Posterior vena cava (tissue), 2 donors: ENCODE results near the gene GCA. TPM values are rescaled to one million over a fixed set of nuclear protein-coding genes. Genes with fewer than 3 reads are reported as not detected.

Experiments used
- DNase-seq: peaks from one replicate; pipeline ENCODE4 v3.0.0-alpha.2; 2020; ENCODE audit warnings: low spot score
- intact Hi-C, 2 donors: fragments of 100-400 bp; cut with DNase I; formaldehyde crosslinking; loops; one replicate each; pipeline versions ENCODE4 v1.14.1 to v1.14.2; 2022 to 2023
- long read RNA-seq, 2 donors: library from polyadenylated mRNA; unstranded; transcript quantifications; one replicate each; pipeline ENCODE4 v2.0.0, GENCODE V29; 2020 to 2021
- total RNA-seq, 2 donors: library from RNA; stranded (reverse); fragmentation: NEBNext Ultra II Directional; extraction: Animal tissue kit (Norgen Biotek cat#: 25700); gene quantifications; one replicate each; pipeline ENCODE4 v1.2.1, GENCODE V29; 2021
- donor health status: DM: yes; HTN: yes; CAD: no.
- donor health status: DM: yes; HTN: yes; CAD: no.

GCA gene
- 10 to 100 TPM; 21.1 to 38.9 TPM for total RNA-seq
- long read RNA-seq, donor 1, transcript GCA-204 (8 exons, 1,992 nt), result major isoform, 8 of 10 reads
- long read RNA-seq, donor 1, partial matches to known transcripts, result 0 of 10 reads
- long read RNA-seq, donor 1, other reads (novel, unspliced or antisense), result 1 of 10 reads
- long read RNA-seq, donor 2, transcript GCA-204 (8 exons, 1,992 nt), result major isoform, 25 of 37 reads
- long read RNA-seq, donor 2, partial matches to known transcripts, result 3 of 37 reads
- long read RNA-seq, donor 2, other reads (novel, unspliced or antisense), result 7 of 37 reads

DNA sequence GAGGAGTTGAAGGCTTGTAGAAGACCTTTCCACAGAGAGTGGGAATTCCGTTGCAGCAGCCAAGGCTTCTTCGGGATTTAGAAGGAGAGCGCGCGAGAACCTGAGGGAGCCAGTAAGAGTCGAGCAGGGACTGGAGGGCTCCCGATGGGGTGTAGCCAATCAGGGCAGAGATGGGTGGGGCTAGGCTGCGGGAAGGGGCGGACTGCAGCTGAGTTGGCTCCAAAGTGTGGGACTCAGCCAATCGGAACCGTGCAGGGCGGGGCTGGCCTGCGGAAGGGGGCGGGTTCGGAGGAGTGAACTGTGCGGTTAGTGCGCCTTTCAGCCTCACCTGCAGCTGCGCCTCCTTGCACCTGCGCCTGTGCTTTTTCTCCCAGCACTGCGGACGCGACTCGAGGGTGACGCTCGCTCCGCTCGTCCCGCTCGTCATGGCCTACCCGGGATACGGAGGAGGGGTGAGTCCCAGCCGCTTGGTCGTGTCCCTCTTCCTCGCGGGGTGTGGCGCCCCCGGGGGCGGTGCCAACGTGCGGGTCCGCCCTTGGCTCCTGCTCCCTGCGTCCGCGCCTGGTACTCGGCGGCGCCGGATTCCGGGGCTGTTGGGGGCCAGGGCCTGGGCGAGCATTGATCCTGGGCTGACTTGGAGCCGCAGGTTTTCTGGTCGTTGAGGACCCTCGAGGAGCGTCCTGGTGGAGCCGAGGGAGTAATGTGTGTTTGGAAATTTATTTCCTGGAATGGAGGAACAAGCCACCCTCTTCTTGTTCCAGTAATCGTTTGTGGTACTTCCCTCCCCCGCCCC lies at the start of gene GCA:
Gene GCA, plus strand, starts transcription at position 309 of the 793 bp plus-strand sequence. Its CDS starts 117 bp downstream, at position 426.
- intact Hi-C loops, result no loop called here
- DNase-seq, result peak; percentile 99

DNA sequence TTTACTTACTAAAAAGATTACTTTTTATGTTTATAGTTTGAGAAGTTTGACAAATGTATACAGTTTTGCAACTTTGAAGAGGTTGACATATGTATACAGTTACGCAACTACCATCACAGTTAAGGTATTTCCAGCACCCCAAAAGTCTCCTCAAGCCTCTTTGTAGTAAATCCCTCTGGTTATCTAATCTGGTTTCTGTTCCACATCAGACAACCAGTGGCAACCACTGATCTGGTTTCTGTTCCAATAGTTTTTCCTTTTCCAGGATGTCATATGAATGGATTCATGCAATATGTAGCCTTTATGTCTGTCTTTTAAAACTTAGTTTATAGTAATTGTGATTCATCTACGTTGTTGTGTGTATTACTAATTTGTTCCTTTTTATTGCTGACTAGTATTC lies 48.9 kb upstream of the GCA start:
- DNase-seq, result no peak
- intact Hi-C loops, result loop anchor here in 1 of 2 donors (10.0 kb wide), 1 partner anchor 70 kb away; no protein-coding TSS in a partner anchor

GRCh38 chr2:162297925-162298552 lies 45.9 kb upstream of the GCA start:
- intact Hi-C loops, result loop anchor here (2.0 to 10.0 kb wide), 2 partner anchors 73 to 77 kb away; no protein-coding TSS in a partner anchor

DNA sequence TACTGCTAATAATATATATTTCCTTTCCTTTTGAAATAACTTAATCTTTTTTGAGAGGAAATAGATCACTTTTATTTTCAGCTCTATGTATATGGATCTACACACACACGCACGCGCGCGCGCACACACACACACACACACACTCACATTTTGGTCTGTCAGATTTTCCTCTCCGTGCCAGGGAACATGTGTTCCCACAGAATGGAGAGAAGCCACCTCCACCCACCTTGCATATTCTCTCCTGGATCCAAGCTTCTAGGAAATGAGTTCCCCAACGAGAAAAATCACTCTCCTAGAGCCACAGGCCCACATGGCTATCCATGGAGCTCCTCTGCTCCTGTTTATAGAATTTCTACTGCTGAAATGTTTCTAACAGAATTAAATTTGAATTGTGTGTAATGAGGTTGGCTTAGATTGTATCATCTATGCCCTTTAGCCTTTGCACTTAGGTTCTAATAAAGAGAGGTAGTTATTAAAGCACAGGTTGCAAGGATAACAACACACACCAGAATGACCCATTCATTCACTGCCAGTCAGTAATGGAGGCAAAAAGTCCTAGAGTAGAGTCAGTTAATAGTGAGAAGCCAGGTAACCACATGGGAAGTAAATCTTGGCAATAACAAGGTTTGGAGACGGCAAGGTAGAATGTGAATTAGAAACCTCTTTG lies 45.1 kb upstream of the GCA start:
- no peak for DNase-seq
- intact Hi-C loops, result loop anchor here (2.0 to 10.0 kb wide), 2 partner anchors 74 to 78 kb away; no protein-coding TSS in a partner anchor

More at GRCh38 chr2:162297925-162298552, 45.9 kb upstream of the GCA start:
- DNase-seq, result no peak

DNA sequence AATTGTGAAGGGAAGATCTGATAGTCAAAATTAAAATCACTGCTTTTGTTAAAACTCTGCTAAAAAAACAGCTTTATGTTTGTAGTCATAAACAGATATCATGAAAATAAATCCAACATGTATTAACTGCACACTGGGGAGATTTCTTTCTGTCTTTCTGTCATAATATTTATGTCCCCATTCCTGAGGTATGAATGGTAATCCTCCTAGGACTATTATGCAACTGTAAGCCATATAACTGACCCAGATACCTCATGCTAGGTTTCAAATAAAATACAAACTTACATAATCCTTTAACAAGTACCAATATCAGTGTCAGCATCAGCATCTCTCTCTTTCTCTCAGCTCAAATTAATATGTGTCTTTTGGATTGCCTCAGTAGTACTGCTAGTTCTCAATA lies 43.7 kb upstream of the GCA start:
- intact Hi-C loops, result no loop called here
- no peak for DNase-seq

GRCh38 chr2:162301151-162301804 lies 42.7 kb upstream of the GCA start:
- intact Hi-C loops, result no loop called here
- peak; percentile 80 for DNase-seq

GRCh38 chr2:162301877-162302276 lies 42.1 kb upstream of the GCA start:
- intact Hi-C loops, result no loop called here

GRCh38 chr2:162305901-162306300 lies 38.0 kb upstream of the GCA start:
- DNase-seq, result no peak
- intact Hi-C loops, result no loop called here

More at GRCh38 chr2:162301877-162302276, 42.1 kb upstream of the GCA start:
- no peak for DNase-seq

GRCh38 chr2:162308747-162309503 lies 35.0 kb upstream of the GCA start:
- intact Hi-C loops, result no loop called here
- DNase-seq, result no peak

DNA sequence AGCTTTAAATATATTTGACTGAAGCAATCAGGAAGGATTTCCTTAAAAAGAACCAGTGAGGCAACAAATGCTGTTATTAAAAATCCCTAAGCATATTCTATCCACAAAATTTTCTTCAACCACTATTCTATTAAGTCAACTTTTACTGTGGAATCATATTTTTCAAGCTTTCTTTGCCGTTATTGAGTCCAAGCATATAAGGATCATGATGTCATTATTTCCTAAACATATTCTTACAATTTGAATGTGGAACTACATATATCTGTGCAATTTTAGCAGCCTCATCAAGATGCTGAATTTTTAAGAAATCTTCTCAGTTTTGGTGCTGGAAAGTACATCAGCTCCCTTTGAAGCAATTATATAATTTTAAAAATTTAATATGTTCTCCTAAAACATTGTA lies 31.1 kb upstream of the GCA start:
- DNase-seq, result no peak
- intact Hi-C loops, result no loop called here

- no peak for DNase-seq
- intact Hi-C loops, result no loop called here
Observed at GRCh38 chr2:162315938-162316337, 28.0 kb upstream of the GCA start.

DNA sequence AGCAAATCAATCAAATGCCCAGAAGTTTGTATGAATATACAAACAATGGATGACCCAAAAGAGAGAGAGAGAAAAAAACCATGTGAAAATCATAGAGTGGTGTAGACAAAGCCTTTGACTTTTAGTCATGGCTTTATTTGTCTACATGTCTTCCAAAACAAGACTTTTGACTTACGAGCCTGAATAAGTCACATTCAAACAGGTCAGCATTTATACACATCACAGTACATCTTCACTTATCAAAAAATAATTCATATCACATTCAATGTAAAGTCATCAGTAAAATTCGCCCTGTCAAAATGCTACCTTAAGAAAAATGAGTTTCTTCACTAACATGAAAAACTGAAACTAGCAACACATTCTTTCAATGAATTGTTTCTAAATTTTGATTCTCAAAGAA lies 27.3 kb upstream of the GCA start:
- DNase-seq, result no peak
- intact Hi-C loops, result no loop called here

DNA sequence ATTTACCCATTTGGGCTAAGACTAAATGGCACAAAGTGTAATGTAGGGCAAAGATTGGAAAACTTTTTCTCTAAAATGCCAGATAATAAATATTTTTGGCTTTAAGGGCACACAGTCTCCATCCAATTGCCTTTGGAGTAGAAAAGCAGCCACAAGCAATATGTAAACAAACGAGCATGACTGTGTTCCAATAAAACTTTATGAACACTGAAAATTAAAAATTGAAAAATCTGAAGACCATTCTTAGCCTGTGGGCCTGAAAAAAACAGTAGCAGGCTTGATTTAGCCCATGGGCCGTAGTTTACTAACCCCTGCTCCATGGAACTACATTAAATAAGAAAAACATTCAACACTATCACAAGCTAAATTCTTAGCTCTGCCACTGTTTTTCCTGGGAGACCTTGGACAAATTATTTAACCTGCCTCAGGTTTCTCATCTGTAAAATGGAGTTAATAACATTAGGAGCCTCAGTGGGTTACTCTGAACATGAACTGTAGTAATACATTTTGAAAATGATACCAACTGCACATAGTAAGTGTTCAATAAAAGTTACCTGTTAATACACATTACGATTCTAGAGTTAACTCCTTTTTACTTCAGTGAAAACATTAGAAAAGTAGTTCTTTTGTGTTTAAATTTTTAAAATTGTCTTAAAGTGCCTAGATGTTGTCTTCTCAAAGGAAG lies 26.7 kb upstream of the GCA start:
- intact Hi-C loops, result no loop called here
- DNase-seq, result no peak

DNA sequence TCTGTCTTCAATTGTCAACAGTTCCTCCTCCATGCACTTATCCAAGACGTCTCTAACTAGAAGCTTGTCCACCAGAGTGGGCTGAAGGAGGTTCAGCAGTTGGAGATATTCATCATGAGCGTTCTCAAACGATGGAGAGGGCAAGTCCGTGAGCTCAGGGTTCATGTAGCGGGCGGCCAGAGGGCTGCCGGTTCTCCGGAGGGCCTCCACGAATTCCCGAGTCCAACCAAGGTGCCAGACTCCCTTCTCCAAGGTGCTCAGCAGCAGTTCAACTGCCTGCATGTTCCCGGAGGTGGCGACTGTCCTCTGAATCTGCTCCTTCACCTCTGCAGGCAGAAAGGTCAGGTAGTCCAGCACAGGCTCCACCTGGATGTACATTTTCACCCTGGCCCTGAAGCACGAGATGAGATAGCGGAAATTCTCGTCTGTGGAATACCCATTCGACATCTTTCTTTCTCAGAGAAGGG lies 26.0 kb upstream of the GCA start:
- DNase-seq, result no peak
- intact Hi-C loops, result no loop called here

GRCh38 chr2:162318328-162319180 lies 25.4 kb upstream of the GCA start, which contains the start of gene IFIH1:
Gene IFIH1 (minus strand): TSS chr2:162318684. CDS start chr2:162318307, 377 bp downstream.
- intact Hi-C loops, result no loop called here
- DNase-seq, result peak; percentile 91

DNA sequence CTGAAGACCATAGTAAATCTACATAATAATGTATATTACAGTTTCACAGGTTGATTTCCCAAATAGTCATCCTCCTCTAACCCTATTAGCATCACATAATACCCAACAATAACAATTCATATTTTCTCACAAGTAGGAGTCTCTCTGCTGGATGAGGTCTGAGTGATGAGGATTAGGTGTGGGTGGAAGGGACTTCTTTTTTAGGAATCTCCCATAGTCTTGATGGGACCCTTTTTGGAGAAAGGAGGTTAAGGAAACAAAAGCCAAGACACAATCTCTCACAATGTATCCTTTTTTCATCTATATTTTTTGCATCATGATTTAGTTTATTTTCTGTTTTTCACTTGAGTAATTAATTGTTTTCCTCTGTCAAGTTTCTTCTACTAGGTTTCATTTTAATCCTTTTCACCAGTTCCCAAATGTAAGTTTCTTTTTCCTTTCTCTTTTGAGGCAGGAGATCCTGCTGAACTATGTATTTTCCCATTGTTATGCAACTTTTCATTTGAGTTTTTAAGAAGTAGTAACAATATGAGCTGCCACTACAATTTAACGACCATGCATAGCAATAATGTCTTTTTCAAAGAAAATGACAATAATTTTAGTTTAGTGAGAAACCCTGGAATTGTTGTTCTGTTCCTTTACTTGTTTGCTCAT lies 22.9 kb upstream of the GCA start:
- no peak for DNase-seq
- intact Hi-C loops, result no loop called here
